Amniotic epithelial cell (primary cell): ENCODE results near the gene UBIAD1.

Experiments used
- DNase-seq: peaks from one replicate; pipeline ENCODE4 v3.0.0-alpha.2; 2010; ENCODE audit warnings: low read depth

Gene UBIAD1, protein sequence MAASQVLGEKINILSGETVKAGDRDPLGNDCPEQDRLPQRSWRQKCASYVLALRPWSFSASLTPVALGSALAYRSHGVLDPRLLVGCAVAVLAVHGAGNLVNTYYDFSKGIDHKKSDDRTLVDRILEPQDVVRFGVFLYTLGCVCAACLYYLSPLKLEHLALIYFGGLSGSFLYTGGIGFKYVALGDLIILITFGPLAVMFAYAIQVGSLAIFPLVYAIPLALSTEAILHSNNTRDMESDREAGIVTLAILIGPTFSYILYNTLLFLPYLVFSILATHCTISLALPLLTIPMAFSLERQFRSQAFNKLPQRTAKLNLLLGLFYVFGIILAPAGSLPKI

DNA sequence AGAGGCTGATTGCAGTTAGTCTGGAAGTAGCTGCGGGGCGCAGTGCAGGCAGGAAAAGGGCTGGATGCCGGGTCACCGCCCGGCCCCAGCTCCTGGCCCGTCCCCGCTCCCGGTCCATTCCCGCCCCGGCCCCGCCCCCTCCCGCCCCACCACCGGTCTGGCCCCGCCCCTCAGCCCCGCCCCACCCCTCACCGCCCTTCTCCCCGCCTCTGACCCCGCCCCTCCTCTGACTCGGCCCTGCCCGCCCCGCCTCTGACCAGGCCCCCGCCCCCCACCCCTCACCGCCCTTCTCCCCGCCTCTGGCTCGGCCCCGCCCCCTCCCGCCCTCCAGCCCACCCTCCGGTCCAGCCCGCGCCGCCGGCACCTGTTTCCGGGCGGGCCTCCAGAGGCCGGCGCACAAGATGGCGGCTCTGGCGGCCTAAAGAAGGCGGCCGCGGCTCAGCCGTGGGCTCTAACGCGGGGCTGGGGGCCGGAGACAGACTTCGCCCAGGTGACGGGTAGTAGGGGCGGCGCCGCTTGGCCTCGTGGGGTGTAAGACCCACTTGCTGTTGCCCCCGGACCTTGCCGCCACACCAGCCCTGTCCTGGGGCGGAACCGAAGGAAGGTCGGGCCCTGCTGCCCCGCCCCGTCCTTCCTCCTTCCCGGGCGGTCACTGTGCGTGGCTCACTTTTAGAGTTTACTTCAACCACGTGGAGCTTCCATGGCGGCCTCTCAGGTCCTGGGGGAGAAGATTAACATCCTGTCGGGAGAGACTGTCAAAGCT lies at the start of gene UBIAD1:
Gene UBIAD1, plus strand, starts transcription at position 367 of the 763 bp plus-strand sequence. Its CDS starts 334 bp downstream, at position 701.
- DNase-seq: peak; percentile 78

DNA sequence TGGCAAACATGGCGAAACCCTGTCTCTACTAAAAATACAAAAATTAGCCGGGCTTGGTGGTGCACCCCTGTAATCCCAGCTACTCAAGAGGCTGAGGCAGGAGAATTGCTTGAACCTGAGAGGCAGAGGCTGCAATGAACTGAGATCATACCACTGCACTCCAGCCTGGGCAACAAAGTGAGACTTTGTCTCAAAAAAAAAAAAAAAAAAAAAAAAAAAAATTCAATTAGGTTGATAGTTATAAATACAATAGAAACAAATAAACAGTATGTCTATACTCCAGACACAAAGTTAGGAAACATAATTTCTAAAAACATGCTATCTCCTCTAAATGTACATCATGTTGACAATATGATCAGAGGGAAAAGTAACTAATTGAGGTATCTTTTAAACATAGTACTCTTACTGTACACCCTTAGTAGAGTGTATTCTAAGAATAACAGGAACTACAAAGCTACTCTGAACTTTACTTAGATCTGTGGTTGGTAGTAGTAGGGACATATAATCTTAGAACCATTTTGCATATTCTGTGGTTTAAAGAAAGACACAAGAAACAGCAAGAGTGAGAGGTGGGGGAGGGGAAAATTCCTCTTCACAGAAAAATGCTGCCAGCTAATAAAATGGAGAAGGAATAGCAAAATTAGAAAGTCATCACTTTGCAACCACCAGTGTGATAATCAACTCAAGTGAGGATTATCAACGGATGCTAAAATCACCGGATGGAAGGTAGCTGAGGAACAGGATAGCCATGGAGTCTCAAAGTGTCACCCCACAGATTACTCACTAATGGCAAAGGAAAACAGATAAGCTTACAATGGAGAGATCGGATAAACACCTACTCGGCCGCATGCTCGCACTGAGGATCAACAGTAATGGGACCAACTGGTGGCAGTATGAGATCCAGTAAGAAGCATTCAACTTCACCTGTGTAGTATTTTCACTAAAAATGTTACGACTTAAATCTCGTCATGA lies 45.6 kb upstream of the UBIAD1 start:
- DNase-seq: peak; percentile 52

DNA sequence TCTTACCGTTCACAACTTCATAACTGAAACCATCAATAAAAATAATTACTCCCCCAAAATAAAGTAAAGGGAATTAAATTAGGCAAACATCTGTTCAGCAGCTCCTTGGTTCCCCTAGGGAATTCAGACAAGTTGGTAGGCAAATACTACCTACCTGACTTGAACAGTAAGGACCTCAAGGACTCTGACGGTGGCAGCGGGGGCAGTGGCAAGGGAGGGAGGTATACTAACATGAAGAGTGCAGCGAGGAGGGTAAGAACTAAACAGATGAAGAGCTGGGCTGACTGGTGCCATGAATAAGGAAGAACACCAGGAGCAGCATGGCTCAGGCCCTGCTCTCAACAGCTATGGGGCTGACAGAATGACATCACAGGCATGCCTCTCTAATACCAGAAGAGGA lies 43.8 kb upstream of the UBIAD1 start:
- no peak for DNase-seq

DNA sequence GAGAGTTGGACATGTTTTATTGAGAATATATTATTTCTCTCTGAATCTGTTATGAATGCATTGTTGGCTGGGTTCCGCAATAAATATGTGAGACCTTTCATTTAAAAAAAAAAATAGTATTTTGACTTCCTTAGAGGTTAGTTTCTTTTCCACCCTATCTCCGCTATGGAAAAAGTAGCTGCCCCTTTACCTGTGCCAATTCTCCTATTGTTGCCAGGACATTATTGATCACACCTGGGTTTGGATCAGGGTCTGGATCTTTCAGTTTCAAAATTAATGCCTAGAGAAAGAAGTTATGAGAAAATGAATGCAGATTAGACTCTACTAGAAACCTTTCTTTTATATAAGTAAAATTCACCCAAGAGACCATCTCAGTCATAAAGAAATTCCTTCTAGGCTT lies 39.8 kb upstream of the UBIAD1 start:
- DNase-seq: no peak

DNA sequence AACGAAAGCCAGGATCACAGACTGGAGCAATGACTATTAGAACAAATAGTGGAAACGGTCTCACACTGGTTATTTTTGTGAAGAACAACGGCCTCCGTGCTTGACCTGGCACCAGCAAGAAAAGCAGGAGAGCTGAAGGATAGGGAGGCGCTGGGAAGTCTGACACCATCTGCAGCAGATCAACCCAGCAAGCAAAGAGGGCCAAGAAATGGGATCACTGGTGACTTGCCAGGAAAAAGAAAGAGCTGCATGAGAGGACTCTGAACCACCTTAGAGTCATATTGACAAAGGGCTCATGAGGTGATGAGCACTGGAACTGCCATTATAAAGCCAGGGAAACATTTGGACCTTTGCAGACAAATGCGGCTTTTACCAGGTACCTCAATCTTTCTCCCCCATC lies 35.6 kb upstream of the UBIAD1 start:
- no peak for DNase-seq

DNA sequence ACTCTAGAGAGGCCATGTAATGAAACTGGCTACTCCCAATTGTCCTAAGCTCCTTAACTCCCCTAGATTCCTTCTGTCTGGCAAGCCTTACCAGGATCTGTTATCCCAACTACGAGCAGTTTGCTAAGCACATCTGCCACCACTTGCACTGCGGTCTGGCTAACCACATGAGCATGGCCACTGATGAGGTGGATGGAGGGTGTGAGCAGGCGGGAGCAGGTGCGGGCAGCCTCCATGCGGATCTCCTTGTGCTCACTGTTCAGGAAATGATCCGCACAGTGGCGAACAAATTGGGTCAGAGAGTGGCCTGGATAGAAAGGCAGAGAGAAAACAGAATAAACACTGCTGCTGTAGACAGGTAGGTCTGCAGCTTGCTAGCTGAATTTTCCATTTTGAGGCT lies 34.7 kb upstream of the UBIAD1 start:
- DNase-seq: no peak

DNA sequence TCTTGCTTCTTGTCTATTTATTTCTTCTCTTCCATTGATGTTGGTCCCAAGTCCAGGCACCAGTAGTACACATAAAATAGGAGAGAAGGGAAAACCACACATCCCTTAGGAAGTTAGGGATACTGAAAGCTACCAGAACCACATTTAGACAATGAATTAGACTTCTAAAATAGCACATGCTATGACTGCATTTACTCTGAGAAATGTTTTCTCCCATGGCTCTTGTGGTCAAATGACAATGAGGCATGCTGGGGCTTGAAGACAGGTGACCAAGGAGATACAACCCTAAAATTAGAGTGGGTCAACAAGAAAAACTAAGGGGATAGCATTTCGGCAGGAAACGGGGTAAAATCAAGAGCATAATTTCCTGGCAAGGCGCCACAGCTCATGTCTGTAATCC lies 27.8 kb upstream of the UBIAD1 start:
- DNase-seq: no peak

DNA sequence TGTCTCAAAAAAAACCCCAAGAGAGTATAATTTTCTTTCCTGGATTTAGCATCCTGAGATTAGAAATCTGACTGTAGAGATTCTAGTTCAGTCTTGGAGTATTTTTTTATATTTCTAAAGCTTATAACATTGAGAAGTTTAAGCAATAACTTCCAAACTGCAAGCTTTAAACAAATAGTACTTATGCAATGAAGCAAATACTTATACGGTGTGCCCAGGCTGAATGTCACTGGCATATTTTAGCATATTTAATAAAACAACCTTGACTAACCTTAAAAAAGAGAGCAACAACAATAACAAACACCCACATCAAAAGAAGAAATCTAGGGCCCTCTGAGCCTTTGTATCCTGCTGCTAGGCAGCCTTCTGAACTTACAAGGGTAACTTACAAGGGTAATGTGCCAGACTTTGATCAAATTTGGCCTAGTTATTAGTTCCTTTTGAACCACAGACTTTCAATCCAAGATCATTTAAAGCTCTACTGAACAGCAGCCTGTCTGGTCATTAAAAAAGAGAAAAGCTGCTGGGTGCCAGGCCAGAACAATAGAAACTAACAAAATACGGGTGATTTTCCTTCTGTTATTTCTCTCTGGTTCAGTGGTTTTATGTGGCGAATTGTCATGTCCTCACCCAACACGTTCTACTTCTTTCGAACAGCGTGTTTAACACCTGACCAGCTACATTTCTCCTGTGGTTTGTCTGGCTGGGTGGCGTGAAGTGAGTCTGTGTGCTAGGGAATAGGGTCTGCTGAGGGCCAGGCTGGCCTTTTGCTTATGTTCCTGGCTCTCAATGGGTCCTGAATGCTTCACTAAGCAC lies 26.9 kb upstream of the UBIAD1 start:
- DNase-seq: no peak

DNA sequence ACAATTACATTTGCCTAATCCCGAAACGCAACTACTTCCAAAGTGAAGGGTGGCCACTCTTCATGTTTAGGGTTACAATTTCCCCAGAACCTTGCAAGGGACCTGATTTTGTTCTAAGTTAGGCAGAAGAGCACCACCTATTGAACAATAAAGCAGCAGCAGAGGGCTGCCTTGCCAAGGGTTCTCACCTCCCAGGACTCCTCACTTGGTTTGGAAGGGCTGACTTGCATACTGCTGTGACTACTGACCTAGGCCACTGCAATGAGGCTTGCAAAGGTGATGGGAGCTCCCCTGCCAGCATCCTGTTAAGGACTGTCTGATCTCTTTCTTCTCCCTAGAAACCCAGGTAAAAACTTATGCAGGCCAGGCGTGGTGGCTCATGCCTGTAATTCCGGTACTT lies 24.8 kb upstream of the UBIAD1 start:
- no peak for DNase-seq

DNA sequence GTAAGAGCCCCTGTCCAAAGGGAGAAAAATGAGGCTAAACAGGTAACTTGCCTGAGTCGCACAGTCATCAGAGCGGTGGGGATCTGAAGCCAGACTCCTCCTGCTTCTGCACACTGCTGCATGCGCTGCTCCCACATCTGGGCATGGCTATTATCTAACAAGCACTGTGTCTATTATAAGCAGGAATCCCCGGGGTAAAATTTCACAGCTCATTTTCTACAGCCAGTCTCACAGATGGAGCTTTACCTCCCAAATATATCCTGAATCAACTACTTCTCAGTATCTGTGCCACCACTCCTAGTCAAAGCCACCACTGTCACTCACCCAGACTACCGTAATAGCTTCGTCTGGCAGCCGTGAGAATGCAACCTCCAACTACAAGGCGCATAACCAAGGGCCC lies 20.5 kb upstream of the UBIAD1 start:
- no peak for DNase-seq

DNA sequence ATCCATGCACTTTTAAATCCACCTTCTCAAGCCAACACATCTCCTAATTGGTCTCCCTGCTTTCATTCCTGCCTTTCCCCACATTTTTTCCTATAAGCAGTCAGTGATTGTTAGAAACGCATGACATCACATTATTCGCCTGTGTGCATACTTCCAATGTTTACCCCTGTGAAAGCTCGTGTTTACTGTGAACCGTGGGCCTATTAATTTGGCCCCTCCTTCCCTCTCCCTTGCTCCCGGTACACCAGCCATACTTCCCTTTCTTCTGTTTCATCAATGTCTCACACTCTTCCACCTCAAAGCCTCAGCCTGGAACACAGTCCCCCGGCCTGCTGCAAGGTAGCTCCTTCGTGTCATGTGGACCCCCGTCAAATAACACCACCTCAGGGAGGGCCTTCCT lies 19.8 kb upstream of the UBIAD1 start:
- no peak for DNase-seq

DNA sequence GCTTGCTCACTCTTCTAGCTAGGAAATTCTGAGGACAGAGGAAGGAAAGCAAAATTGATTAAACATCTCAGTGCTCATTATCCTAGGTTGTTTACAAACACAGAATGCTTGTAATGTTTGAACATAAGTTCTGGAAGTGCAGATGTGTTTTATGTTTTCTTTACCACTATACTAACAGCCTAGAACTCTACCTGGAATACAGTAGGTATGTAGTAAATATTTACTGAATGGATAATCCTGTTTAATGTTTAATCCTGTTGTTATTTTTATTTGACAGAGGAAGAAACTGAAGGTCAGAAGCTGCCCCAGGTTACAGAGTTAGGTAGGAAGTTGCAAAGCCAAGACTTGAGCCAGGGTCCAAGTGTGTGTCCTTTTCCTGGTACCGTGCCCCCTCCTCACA lies 16.7 kb upstream of the UBIAD1 start:
- no peak for DNase-seq

DNA sequence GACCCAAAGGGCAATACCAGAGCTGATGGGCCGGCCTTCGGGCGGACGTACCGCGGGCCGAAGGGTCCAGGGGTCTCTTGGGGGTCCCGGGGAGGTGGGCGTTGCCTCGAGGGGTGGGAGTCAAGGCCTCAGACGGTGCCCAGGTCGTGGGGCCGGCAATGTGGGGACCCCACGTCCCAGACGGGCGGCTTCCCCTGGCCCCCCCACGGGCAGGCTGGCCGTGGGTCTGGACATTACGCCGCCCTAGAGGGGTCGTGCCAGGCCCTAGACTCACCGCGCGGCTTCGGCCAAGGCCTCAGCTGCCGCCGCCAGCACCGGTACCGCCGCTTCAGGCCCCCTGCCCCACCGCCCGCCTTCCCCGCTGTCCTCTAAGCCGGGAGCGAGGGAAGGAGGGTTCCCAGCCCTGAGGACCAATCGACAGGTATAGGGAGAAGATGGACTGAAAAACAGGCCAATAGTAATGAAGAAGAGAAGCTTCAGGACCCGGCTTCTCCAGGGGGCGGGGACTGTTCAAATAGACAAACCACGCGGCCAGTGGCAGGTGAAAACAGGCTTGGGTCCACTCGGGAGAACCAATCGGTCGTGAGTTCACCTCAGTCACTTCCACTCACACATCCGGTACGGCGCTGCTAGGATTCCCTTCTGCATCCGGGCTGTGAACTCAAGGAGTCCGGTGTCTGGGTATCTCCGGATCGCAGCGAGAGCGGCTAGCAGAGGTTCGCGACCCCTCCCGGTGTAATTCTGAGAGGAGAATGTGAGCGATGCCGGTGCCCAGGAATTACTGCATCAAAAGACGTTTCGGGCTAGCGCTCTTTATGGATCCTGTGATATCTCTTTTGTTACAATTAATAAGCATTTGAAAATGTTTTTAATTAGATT lies 10.6 kb upstream of the UBIAD1 start, which contains the start of gene MTOR:
Gene MTOR, minus strand, starts transcription at position 381 of the 879 bp plus-strand sequence. CDS start 3,142 bp downstream, outside the sequence.
- peak; percentile 100 for DNase-seq

DNA sequence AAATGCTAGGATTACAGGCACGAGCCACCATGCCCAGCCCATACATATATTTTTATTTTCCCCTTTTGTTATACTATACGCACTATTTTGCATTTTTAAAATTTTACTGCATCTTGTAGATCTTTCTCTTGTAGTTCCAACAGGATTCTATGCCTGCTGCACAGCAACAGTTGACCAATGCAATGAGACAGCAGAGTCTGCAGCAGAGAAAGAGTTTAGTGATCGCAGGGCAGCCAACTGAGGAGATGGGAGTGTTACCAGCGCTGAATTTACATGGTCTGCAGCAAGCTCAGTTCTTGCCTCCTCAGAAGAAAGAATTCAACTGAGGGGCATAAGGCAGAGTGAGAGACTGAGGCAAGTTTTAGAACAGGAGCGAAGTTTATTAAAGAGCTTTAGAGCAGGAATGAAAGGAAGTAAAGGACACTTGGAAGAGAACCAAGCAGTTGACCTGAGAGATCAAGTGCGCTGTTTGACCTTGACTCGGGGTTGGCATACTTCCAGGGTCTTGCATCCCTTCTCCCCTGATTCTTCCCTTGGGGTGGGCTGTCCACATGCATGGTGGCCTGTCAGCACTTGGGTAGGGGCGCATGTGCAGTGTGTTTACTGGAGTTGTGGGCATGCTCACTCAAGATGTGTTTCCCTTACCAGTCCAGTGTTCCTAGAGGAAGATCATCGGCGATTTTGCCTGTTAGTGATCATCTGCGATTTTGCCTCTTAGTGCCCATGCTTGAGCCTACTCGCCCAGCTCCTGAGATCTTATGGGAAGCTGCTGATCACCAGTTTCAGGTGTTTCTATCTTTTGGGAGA lies 6.5 kb upstream of the UBIAD1 start:
- no peak for DNase-seq

DNA sequence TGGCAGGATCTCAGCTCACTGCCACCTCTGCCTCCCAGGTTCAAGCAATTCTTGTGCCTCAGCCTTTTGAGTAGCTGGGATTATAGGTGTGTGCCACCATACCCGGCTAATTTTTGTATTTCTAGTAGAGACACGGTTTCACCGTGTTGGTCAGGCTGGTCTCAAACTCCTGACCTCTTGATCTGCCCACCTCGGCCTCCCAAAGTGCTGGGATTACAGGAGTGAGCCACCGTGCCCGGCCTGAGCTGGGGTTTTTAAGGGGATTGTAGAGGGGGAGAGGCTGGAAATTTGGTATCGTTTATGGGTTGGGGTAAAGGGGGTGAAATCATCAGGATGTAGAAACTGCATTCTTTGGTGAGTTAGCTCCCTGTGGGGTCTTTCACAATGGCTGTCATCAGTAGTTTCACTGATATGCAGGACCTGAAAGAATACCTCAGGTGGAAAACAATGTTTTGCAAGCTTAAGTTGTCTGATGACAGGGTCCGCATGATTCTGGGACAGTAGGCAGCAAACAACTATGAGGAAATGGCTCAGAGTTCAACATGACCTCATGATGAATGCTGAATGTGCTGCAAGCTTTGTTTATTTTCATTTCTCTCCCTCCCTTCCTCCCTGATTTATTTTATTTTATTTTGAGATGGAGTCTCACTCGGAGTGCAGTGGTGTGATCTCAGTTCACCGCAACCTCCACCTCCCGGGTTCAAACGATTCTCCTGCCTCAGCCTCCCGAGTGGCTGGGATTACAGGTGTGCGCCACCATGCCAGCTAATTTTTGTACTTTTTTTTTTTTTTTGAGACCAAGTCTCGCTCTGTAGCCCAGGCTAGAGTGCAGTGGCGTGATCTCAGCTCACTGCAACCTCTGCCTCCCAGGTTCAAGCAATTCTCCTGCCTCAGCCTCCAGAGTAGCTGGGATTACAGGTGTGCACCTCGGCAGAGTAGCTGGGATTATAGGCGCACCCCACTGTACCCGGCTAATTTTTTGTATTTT lies 5.4 kb upstream of the UBIAD1 start:
- DNase-seq: peak; percentile 74

DNA sequence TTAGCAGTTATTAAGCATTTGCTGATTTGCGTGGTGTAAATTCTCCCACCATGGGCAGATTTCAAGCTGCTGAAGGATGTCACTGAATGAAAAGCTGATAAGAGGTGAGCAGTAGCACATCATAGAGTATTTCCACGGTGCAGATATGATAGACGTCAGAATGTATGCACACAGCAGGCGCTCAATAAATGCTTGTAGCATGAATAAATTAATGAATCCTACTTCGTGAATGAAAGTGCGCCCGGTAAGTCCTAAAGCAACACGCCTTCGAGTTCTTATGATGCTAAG lies 510 bp upstream of the UBIAD1 start:
- DNase-seq: no peak

DNA sequence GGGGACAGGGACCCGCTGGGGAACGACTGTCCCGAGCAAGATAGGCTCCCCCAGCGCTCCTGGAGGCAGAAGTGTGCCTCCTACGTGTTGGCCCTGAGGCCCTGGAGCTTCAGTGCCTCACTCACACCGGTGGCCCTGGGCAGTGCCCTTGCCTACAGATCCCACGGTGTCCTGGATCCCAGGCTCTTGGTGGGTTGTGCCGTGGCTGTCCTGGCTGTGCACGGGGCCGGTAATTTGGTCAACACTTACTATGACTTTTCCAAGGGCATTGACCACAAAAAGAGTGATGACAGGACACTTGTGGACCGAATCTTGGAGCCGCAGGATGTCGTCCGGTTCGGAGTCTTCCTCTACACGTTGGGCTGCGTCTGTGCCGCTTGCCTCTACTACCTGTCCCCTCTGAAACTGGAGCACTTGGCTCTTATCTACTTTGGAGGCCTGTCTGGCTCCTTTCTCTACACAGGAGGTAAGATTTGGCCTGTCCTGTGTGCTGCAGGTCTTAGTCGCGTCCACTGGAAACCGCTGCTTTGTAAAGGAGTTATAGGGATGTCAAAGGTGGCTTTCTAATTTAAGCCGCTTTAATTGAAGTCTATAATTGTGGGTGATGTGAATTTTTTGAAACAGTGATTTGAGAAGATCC lies 717 bp downstream of the UBIAD1 start:
- DNase-seq: no peak

DNA sequence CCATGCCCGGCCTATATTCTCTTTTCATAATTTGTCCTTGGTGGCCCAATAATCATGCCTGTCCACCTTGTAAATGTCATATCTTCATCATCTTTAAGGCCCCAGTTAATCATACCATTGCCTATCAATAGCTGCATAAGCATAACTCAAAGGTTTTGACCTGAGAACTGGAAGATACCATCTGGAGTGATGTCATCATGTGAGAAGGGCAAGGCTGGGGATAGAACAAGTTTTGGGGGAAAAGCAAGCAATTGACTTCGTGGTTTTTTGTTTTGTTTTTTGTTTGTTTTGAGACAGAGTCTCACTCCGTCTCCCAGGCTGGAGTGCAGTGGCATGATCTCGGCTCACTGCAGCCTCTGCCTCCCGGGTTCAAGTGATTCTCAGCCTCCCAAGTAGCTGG lies 6.2 kb downstream of the UBIAD1 start:
- DNase-seq: no peak
